Measurements from ENCODE around the gene SMIM23. TPM values are rescaled to one million over a fixed set of nuclear protein-coding genes. Genes with fewer than 3 reads are reported as not detected.

The SMIM23 gene
- total and polyA plus RNA-seq, 10 of the 15 experiments (the other 5 are each of a cell fraction or from before 2014, with no cell fraction given) = not detected

DNA sequence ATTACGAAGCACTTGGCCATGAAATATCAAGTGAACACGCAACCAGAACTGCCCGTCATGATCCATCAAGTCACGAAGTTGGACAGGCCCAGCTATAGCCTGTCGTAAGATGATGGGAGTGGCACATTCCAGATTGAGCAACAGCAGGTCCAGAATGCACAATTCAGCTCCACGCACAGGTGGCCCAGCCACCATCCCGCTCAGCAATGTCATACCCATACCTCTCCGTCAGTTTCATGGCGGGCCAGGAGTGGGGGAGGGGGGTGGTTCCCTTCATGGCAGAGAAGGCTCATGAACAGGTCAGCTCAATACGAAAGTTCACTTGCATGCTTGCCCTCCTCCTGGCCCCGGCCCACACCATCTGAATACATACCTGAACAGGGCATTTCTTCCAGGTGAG lies 34.9 kb downstream of the SMIM23 start (continued):
- TF ChIP-seq PBX3 (IDR thresholded peaks at IDR 0.05; ENCODE audit: insufficient replicate concordance, low read depth, low read length) = no peak
- no peak for TF ChIP-seq BACH1 (IDR thresholded peaks at IDR 0.05; ENCODE audit: borderline replicate concordance)
- TF ChIP-seq ZNF207 (IDR thresholded peaks at IDR 0.05; ENCODE audit: borderline replicate concordance) = no peak
- no peak for TF ChIP-seq WRNIP1 (IDR thresholded peaks at IDR 0.05; ENCODE audit: borderline replicate concordance, low read depth, low read length)

DNA sequence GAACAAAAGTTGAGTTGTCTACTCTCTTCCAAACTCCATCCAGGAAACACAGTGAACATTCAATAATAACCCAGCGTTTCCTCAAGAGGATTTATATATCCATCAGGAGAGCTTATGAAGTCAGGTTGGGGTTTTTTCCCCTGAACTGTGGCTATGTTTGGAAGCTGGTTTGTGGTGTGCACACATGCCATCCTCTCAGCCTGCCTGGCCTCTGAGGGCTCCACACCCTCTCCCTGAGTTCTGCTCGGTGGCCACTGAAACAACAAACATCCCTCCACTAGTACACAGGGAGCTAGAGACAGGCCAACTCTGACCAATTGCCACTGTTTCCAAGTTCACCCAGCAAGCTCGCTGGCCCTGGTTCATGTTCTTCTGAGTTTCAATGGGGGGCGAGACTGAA lies 35.7 kb downstream of the SMIM23 start:
- FAIRE-seq (no peak), DNase-seq (ENCODE audit: low read depth, low spot score) (no peak), ATAC-seq (no peak)
- H3K4me2 ChIP-seq (ENCODE audit: control insufficient read depth, insufficient read depth) = no peak overlapping the region
- intact Hi-C loops (cut with micrococcal nuclease; ENCODE audit: unreplicated experiment) (no loop called here), in situ Hi-C loops (cut with MboI) (no loop called here)
- H3K4me3 ChIP-seq = no peak overlapping the region
- no peaks in the 10 kb centered on the region for H4K20me1 ChIP-seq (ENCODE audit: control insufficient read depth, insufficient read depth)
- WGBS (ENCODE audit: insufficient coverage, insufficient replicate concordance, low lambda C conversion rate, missing lambda C conversion rate) = 22% methylated on average over 4 of the region's 4 CpGs
- no peaks in the 10 kb centered on the region for H3K9me3 ChIP-seq (replicated peaks; ENCODE audit: control insufficient read depth, insufficient read depth, low read length)
- ChIA-PET CTCF (no interaction called here), RAD21 (ENCODE audit: unreplicated experiment) (no interaction called here), SMC1A (ENCODE audit: uncharacterized antibody, unreplicated experiment) (no interaction called here), POLR2A (no interaction called here)
- no peaks in the 10 kb centered on the region for H3K79me2 ChIP-seq (ENCODE audit: control insufficient read depth, insufficient read depth, low read length)
- BruUV-seq (replicated peaks) = no TSS peak
- no peaks in the 10 kb centered on the region for H3K4me1 ChIP-seq (ENCODE audit: control insufficient read depth, insufficient read depth, low read length)
- no peak overlapping the region for H3K27ac ChIP-seq (ENCODE audit: control insufficient read depth, insufficient read depth)
- no peak overlapping the region for H3K9ac ChIP-seq (ENCODE audit: control insufficient read depth, insufficient read depth, low read length)
- no peaks in the 10 kb centered on the region for H3K36me3 ChIP-seq (ENCODE audit: control insufficient read depth in 2 of 2, insufficient read depth in 2 of 2, low read length in 1 of 2)
- H2AFZ ChIP-seq (ENCODE audit: control insufficient read depth, low read depth, low read length) = no peak overlapping the region
- no peaks in the 10 kb centered on the region; a peak in 1 of 4 replicates for H3K27me3 ChIP-seq (replicated peaks in 1 of 2; ENCODE audit: control insufficient read depth in 2 of 2, insufficient read depth in 2 of 2, low read length in 1 of 2)
- TF ChIP-seq E4F1 (IDR thresholded peaks at IDR 0.05; ENCODE audit: borderline replicate concordance, partially characterized antibody) (no peak), SPI1 (IDR thresholded peaks at IDR 0.05; ENCODE audit: borderline replicate concordance, insufficient read depth, low read depth, low read length) (no peak), NFIC (IDR thresholded peaks at IDR 0.05; ENCODE audit: low read depth, low read length) (no peak), RAD21 (IDR thresholded peaks at IDR 0.05; ENCODE audit: insufficient read depth, low read depth, low read length) (no peak), SREBF1 (IDR thresholded peaks at IDR 0.05; ENCODE audit: low read length) (no peak), NFXL1 (IDR thresholded peaks at IDR 0.05; ENCODE audit: borderline replicate concordance) (no peak), NR2F1 (conservative IDR thresholded peaks at IDR 0.05) (no peak), RB1 (IDR thresholded peaks at IDR 0.05; ENCODE audit: borderline replicate concordance) (no peak), YY1 (IDR thresholded peaks at IDR 0.05; ENCODE audit: low read depth, low read length) (no peak), ESRRA (IDR thresholded peaks at IDR 0.05; ENCODE audit: low read length) (no peak), USF1 (IDR thresholded peaks at IDR 0.05; ENCODE audit: borderline replicate concordance, extremely low read length, insufficient read depth, low read depth, low read length) (no peak), TAF1 (IDR thresholded peaks at IDR 0.05; ENCODE audit: borderline replicate concordance, low read depth, low read length) (no peak), FOXM1 (IDR thresholded peaks at IDR 0.05; ENCODE audit: low read depth, low read length) (no peak)
- TF ChIP-seq, protein P1, sequence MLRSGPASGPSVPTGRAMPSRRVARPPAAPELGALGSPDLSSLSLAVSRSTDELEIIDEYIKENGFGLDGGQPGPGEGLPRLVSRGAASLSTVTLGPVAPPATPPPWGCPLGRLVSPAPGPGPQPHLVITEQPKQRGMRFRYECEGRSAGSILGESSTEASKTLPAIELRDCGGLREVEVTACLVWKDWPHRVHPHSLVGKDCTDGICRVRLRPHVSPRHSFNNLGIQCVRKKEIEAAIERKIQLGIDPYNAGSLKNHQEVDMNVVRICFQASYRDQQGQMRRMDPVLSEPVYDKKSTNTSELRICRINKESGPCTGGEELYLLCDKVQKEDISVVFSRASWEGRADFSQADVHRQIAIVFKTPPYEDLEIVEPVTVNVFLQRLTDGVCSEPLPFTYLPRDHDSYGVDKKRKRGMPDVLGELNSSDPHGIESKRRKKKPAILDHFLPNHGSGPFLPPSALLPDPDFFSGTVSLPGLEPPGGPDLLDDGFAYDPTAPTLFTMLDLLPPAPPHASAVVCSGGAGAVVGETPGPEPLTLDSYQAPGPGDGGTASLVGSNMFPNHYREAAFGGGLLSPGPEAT (IDR thresholded peaks at IDR 0.05; ENCODE audit: low read depth) = no peak

Measured in GM12878 (cell line).